C4-2B (cell line): ENCODE data around the gene KIAA0232.

Experiments used
- ZFX ChIP-seq: fragments of 450-650 bp; IDR thresholded peaks from 2 replicates; pipeline ENCODE4 v1.6.1; 2017
- TF ChIP-seq, protein P1 (sequence below): fragments of 450-650 bp; conservative IDR thresholded peaks from 2 replicates; pipeline ENCODE4 v1.5.1; 2017; ENCODE audit warnings: mild to moderate bottlenecking

GRCh38 chr4:6779667-6780565 lies 2.6 kb upstream of the KIAA0232 start:
- TF ChIP-seq, protein P1, sequence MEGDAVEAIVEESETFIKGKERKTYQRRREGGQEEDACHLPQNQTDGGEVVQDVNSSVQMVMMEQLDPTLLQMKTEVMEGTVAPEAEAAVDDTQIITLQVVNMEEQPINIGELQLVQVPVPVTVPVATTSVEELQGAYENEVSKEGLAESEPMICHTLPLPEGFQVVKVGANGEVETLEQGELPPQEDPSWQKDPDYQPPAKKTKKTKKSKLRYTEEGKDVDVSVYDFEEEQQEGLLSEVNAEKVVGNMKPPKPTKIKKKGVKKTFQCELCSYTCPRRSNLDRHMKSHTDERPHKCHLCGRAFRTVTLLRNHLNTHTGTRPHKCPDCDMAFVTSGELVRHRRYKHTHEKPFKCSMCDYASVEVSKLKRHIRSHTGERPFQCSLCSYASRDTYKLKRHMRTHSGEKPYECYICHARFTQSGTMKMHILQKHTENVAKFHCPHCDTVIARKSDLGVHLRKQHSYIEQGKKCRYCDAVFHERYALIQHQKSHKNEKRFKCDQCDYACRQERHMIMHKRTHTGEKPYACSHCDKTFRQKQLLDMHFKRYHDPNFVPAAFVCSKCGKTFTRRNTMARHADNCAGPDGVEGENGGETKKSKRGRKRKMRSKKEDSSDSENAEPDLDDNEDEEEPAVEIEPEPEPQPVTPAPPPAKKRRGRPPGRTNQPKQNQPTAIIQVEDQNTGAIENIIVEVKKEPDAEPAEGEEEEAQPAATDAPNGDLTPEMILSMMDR = no peak
- TF ChIP-seq ZFX = no peak
